8988T (cell line): ENCODE measurements around the gene MDC1.

ENCODE experiments used
- DNase-seq: peaks from one replicate; pipeline ENCODE4 v3.0.0; 2011

Gene MDC1

GRCh38 chr6:30696432-30696831 is 20.6 kb downstream of the MDC1 start:
- no peak for DNase-seq

DNA sequence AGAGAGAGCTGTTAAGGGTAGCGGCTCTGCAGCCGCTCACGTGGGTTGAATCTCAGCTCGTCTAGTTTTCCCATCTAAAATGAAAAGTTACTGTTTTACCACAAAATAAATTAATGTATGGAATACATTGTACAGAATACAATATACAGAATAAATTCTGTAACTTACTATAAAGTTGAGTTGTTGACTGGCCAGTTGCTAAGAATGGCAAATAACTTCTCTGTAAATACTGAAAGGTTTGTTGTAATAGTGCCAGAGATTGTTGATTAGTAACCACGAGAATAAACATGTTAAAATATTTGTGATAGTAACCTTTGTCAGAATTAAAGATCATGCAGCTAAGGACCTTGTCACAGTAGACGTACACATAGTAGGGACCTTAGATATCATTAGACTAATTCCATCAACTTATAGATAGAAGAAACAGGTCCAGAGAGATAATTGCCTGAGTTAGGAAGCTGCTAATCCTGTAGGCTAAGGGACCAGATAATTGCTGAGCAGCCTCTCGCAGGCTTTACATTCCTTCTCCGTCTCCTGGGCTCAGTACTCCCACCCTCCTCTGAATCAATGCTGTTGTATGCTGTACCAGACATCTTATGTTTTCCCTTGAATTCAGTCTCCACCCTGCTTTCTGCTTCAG is 25.8 kb downstream of the MDC1 start:
- no peak for DNase-seq

GRCh38 chr6:30690403-30691207 is 26.5 kb downstream of the MDC1 start, which contains the start of gene NRM:
Gene NRM, minus strand, starts transcription at chr6:30690984. Its CDS starts 10 bp downstream, at chr6:30690974.
- peak; percentile 60 for DNase-seq

GRCh38 chr6:30689985-30690384 is 27.1 kb downstream of the MDC1 start:
- no peak for DNase-seq

- no peak for DNase-seq
These were observed 27.8 kb downstream of the MDC1 start for GRCh38 chr6:30689022-30689865.

GRCh38 chr6:30688569-30688968 is 28.5 kb downstream of the MDC1 start:
- no peak for DNase-seq

DNA sequence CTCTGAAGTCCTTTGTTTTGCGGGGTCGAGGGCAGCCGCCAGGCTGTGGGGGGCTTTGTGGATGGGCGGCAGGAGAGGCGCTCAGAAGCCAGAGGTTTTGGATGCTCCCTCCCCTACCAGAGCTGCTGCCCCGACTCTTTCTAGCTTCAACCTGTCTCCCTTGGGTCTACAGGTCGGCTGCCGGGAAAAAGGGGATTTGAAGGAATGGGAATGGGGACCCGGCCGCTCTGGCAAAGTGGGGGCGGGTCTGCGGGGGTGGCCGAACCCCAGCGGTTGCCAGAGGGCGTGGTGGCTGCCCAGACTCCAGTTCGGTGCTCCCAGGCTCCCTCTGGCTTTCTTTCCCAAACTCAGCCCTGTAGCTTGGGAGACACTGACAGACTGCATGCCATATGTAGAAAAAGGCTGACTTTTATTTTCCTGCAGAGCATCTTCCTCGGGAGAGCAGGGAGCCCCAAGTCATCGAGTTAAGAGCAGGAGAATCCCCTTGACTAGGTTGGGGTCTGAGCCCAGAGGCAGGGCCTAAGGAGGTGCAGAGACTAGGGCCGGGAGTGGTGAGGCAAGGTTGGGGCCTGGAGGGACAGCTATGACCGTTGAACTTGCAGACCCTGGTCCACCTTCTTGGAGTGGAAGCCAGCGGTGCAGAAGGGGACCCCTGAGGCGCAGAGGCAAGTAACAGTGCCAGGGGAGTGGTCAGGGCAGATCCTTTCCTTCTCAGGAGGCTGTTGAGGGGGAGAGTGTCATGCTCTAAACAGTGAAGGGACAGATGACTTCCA is 29.2 kb downstream of the MDC1 start:
- DNase-seq: no peak

DNA sequence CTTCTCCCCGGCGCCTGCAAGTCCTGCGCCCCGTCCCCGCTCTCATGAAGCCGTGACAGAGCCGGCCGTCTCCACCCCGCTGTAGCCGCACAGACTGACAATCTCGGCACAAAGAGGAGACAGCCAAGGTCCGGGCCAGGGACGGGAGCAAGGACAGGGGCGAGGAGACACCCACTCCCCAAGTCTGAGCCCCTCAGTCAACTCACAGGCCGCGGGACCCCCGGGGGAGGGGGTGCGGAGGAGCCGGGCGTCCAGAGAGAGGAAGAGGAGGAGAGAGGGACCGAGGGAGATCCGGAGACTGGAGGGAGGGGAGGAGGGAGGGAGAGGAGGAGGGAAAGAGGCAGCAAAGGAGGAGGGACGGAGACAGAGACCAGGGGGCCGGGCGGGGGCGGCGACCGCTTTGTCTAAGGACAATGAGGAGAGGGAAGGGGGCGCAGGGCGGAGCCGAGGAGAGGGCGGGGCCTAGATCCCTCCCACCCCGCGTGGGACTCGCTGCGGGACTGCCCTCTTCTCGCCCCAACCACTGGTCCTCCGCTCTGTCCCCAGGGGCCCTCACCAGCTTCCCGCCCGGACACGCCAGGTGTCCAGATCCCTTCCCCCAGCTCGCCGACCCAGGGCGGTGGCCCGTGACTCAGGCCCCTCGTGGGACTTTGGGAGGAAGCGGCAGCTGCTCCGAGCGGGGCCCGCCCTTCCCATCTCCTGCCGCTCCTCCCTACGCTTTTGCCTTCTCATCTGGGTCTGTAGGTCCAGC is 30.0 kb downstream of the MDC1 start:
- DNase-seq: peak; percentile 60

GRCh38 chr6:30686009-30686907 is 30.8 kb downstream of the MDC1 start, which contains the start of gene PPP1R18:
Gene PPP1R18, minus strand, starts transcription at chr6:30686645. Its CDS starts 627 bp downstream, at chr6:30686018.
- DNase-seq: peak; percentile 65

DNA sequence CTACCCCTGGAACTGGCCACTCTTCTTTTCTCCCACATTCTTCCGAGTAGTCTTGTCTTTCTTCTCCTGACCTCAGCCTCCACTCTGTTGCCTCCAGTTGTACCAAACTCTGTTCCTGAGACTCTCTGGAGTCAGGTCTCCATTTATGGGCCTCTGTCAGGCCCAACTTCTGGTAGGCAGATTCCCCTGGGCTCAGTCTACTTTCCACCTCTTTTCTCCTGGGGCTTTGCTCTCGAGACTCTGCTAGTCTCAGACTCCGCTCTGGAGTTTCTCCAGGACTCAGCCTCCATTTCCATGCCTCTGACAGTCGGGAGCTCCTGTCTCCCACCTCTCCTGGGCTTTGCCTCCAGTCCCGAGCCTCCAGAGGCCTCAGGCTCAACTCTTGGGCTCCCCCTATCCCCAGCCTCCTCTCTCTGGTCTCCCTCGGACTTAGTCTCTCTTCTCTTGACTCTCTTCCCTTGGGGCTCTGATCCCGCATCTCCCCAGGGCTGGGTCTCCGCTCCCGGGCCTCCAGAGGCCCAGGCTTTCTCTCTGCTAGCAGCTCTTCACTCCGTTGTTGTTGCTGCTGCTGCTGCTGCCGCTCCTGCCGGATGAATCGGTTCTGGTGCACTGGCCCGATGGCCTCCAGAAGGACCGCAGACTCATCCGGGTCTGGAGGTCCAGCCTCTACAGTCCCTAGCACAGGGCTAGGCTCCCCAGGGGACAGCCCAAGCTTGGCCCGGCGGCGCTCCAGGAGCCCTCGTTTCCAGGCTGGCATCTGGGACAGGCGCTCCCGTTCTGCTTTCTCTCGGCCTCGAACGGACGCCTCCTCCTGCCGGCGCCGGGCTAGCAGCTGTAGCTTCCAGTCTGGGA is 31.7 kb downstream of the MDC1 start:
- DNase-seq: no peak

DNA sequence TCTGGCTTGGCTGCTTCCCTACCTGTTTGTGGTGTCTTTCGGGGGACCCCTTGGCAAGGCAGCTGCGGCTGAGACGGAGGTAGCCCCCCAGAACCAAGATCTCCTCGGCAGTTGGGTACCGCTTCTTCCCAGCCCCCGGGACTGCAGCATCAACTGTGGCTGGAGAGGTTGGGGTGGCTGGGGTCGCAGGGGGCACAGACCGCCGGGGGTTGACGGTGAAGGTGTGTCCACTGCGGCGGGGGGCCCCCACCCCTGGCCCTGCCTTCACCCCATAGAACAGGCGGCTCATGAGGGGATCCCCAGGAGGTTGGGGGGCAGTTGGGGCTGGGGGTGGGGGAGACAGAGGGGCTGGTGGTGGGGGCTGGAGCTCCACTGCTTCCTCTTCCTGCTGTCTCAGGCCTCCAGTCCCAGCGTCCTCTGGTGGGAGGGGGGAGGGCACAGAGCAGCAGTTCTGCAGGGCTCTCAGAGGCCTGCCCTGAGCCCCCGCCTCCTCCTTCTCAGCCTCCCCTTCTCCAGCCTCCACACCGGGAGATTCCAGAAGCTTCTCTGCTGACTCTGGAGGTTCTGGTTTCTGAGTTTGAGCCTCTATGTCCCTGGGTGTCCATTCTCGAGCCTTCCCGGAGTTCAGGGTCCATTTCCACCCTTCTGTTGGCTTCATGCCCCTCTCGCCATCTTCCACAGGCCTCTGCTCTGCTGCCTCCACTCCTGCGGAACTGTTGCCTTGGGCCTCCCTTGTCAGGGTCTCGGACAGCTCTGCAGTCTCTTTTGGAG is 32.5 kb downstream of the MDC1 start:
- DNase-seq: no peak

- no peak for DNase-seq
These were observed 33.1 kb downstream of the MDC1 start for GRCh38 chr6:30683980-30684338.

DNA sequence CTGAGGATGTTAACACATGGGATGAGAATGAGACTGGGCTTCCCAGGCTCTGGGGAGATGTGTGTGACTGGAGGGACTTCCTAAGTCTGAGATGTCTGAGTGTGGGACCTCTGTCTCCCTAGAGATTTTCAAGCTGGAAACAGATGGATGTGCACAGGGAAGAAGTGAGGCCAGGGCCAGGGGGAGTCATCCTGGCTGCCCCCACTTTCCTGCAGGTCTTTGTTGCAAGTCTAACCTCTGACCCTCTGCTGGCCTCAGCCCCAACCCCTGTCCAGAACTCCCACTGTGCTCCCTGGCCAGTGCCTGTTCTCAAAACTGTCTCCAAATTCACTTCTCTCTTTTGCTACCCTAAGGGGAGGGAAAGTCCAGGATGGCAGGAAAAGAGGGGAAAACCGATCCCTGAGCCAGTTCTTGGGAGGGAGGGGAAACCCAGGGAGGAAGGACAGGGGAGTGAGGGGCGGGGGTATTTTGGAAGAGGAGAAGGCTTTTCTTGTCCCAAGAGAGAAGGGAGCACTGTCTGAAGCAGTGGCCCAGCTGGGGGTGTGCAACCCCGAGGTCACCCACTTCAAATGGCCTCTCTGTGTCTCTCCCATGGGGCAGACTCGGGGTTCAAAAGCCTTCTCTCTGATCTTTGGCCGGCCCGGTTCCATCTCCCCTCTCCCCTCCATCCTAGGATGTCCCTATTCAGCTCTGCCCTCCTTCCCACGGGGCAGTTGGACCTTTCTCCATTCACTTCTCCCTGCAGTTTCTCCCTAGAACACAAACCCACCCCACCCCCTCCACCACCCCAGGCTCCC is 33.7 kb downstream of the MDC1 start:
- no peak for DNase-seq

DNA sequence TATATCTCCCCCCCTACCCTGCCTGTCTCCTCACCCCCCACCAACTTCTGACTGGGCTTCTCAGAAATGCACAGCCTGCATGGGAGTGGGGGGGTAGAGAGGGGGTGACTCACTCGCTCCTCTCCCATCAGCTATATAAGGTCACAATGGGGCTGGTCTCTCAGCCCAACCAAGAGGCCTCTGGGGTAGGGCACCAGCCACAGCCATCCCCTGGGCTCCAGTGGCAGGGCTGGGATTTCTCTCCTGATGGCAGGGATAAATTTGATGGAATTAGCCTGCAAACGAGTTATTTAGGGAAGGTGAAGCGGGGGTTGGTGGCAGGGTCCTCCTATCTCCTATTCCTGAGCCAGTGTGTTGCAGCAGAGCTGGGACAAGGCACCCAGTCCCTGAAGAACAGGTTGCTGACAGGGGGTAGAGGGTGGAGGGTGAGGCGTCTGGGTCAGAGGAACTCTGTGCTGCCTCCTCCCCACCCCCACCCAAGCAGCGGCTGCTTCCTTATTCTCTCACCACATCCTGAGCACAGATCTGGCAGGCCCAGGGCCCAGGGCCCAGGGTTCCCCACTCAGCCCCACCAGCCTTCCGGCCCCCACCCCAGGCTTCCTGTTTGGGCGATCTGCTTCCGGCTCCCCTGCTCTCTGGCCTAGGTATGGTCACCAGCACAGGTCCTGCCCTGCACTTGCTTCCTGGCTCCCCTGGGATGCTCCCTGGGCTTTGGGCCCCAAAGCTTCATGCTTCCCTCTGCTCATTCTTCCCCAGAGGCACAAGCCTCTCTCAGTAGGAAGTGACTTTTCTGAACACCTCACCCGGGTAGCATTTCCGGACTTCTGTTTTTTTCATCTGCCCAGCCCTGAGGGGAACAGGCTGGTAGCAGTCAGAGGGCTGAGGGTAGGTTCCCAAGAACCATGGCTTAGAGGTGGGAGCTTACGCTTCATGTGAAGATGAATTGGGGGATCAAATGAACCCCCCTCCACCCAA is 34.7 kb downstream of the MDC1 start:
- peak; percentile 68 for DNase-seq

DNA sequence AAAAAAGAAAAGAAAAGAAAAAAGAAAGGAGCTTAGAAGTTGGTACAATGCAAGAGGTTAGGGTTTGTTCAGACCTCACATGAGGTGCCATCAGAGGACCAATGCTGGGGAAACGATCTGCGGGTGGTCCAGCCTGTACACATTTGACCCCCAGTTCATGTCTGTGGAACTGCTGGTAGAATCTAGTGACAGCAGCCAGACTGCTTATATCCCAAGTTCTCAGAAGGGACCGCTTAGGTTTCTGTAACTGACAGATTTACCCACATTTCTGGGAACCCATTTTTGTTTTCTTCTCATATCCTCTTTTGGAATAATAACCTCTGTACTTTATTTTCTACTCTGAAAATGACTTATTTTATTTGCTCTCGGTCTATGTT is 35.3 kb downstream of the MDC1 start:
- DNase-seq: no peak

DNA sequence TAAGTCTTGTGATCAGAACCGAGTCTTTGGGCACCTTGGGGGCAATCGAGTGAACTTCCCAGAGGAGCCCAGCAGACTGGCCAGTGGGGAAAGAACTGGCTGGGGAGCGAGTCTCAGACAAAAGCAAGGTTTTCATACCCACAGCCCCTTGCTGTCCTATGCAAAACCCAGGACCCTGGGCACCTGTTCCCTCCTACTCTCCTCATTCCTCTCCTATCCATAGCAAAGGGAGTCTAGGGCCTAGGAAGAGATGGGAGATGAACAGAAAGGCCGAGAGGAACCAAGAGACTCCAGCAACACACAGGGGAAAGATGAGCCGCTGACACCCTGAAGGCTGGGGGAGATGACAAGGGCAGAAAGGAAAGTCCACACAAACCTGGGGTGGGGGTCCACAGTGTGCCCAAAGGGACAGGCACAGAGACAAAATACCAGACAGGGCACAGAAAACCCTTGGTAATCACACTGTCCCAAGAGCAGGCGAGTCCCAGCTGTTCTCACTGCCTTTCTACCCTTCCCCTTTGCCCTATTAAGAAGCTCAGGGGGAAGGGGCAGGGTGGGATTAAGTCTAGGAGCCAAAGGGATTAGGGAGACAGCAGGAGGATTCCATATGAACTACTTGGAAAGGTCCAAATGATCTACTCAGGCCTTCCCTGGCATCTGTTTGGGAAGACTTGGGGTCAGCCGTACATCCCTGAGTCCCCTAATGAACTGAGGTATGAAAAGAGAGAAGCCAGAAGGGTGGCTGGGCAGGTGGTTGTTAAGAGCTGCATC is 37.1 kb downstream of the MDC1 start:
- no peak for DNase-seq
